Islet precursor cell (in vitro differentiated cells): ENCODE measurements around the gene TUBGCP3.

Experiments used
- DNase-seq: peaks from one replicate; pipeline ENCODE4 v3.0.0-alpha.2; 2018

Gene TUBGCP3

DNA sequence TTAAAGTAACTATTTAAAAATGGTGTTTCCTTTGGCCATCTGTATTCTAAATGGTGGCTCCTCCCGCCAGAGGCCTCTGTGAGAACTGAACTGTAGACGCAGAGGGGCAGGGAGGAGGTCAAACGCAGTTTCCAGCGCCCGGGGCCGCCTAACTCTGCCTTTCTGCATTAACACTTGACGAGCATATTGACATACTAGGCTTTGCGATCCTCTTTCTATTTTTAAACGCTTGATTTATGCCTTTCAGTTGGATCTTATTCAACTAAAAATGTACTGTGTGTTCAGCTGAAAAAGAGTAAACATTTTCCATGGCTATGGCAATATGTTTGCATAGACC lies 137.1 kb downstream of the TUBGCP3 start:
- no peak for DNase-seq

DNA sequence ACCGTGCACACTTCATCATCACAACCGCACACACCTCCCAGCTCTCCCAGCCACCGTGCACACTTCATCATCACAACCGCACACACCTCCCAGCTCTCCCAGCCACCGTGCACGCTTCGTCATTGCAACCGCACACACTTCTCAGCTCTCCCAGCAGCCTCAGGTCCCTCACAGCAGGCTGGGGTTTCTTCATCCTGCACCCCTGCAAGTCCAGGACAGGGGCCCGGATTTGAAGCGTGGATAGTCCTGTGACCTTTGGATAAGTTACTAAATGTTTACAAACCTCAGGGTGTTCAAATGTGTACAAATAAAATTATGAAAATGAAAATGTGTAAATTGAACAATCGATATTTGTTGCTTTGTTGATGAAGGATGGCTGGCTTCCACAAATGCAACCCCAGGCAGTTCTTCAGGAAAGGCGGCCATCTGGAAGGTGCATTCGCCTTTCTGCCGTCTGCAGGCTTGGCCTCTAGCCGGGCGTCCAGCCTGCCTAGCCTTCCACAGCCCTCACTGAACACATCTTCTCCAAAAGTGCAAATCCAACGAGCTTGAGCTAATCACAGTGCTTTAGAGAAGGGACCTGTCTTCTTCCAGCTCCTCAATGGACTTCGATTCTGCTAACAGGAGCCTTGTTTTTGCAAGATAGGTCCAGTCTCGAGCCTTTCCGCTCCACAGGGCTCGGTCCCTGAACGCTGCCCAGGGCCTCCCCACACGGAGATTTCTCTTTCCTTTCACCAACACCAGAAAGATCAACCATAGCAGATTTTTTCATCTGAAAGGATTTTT lies 137.6 kb downstream of the TUBGCP3 start:
- DNase-seq = no peak

DNA sequence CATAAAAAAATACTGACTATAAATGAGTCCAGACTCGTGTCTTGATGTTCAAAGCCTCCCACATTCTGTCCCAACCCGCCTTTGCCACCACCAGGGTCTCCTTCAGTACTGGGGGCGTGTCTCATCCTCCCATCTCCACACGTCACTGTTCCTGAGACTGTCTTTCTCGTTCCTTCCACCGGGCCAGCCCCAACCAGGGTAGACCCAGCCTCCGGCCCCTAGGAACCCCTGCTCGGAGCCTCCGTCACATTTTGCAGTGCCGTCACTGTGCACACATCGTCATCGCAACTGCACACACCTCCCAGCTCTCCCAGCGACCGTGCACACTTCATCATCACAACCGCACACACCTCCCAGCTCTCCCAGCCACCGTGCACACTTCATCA lies 138.4 kb downstream of the TUBGCP3 start:
- peak; percentile 45 for DNase-seq

DNA sequence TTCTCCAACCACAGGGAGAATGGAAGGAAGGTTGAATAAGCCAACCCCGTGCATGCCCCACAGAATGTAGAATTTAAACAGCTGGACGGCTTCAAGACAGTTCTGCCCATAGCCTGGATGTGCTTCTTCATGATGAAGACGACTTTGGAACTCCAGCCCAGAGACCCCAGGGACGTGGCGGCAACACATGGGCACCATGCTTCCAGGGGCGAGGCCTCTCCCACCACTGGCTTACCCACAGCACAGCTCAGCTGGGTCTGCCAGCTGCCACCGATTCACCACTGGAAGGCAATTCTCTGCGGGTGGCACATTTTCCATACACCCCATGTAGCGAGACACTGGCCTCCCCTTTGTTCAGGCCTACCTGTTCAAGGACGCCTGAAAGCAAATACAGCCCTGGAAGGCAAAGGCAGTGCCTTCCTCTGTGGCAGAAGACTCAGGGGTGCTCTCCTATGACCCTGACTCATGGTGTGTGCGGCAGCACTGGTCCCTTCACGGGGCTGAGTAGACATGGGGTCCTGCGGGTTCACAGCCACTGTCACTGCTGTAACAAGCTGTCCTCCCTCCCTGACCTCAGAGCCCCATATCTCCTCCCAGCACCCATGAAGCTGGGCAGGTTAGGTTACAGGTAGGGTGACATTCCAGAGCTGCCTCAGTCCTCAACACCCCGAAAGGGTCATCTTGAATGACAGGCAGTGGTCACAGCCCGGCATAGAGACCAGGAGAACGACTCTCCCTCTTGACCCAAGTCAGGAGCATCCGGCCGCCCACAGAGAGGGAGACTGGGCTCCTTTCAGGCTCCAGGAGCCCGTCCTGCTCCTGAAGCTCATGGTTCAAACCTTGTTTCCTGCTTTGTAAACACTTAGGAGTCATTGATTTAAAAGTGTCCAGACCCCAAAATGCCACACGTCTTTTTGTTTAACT lies 139.1 kb downstream of the TUBGCP3 start:
- DNase-seq = peak; percentile 44

DNA sequence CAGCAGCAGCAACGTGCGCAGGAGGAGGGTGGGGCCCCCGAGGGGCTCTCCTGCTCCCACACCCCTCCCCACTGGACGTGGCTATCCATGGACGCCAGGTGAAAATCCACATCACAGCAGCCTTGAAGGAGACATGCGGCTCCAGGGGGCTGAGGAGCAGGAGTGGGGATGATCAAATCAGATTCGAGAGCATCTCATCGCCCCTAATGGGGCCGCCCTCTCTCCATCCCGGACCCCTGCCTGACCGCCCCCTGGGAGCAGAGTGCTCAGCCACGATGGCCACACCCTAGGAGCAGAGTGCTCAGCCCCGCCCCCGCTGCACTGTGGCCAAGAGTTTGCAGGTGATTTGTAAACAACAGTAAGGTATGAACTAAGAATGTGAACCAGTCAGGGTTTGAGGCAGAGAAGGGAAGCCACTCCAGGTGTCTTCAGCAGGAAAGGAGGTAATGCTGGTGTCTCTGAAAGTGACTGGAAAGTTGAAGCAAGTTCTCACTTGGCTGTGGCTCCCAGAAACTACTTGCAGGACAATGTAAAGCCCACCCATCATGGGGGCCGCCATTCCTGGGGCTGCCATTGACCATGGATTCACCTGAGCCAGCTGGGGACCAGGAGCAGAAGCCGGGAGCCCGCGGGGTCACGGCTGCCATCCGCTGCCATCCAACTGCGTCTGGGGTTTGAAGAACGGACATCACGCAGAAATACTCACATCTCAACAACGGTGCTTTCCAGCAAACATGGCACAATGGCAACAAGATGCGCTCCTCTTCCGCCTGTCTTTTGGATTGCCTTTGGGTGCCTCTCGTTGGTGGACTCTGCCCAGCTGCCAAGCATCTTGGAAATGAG lies 140.0 kb downstream of the TUBGCP3 start:
- DNase-seq = peak; percentile 35

DNA sequence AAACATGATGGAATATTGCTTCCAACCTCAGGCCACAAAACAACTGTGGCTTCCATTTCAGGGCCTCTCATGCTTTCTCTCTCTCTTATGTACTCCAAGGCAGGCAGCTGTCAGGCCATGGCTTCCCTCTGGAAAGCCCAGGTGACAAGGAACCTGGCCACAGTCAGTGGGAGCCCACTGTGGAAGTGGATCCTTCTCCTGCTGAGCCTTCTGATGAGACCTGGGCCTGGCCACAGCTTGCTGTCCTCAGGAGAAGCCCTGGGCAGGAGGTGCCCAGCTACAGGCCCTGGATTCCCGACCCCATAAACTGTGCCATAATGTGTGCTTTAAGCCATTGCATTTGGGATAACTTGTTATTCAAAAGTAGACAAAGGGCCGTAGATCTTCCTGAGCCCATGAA lies 140.6 kb downstream of the TUBGCP3 start:
- peak; percentile 40 for DNase-seq

DNA sequence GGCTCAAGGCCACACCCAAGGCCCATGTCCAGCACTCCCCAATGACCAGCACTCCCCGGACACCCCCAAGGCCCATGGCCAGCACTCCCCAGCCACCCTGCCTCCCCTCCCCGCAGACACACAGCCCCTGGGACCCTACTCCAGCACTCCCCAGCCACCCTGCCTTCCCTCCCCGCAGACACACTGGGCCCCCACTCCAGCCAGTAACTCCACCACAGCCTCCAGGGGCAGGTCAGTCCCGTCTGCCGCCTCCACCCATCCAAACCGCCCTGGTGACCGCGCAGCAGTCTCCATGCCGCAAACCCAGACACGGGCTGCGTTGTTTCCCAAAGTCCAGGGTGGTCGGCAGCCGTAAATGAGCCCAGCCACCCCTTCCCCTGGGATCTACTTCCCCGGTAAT lies 141.1 kb downstream of the TUBGCP3 start:
- DNase-seq = peak; percentile 43

DNA sequence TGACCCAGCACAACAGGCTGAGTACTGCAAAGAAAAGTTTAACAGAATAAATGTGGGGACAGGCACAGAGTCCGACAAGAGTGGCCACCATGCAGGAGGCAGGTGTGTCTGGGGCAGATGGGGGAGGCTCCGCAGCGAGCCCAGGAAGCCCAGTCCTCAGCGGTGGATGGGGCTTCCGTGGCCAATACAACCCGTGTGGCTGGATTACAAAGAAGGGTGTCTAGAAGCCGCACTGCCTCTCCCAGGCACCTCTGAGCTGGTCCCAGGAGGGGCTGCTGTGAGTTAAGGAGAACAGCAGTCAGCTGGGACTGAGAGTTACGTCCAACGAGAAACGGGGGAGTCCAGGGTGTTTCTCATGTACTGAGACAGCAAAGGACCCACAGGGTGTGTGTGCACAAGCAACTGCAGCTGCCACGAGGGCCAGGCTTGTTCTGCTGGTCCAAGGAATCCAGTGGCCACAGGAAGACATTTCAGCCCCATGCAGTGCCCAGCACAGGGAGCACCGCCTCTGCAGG lies 141.5 kb downstream of the TUBGCP3 start:
- no peak for DNase-seq

DNA sequence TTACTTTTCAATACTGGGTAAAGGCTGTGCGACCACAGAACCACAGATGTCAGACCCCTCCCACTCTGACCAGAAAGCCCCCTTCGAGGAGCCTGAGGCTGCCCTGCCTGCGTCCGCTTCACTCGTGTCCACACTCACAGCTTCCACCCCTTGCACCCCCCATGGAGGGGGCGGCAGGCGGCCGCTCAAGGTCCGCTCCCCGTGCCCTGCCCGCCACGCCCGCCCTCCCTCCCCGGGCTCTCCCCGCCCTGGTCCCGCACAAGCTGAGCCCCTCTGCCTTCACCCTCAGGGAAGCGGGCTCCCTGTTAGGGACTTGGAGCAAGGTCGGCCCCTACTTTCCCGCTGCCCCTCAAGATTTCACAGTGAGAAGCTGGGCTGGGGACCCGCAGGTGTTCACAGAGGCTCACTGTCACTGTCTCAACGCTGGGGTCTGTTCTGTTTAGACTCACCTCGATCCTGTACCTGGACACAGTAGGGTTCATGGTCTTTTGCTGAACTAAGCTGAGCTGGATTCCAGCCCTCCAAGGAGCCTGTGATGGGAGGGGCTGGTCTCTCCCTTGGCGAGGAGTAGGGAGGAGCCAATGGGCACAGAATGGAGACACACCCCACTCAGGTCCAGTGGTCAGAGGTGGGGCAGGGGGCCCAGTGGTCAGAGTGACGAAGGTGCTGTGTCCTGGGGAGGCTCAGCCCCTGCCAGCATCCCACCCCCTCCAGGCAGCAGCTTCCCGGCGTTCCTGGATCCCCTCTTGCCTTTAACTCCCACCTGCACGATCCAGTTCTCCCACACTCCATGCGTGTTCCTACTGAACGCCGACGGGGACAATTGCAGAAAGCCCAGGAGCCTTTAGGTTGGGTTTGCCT lies 142.3 kb downstream of the TUBGCP3 start:
- peak; percentile 48 for DNase-seq

DNA sequence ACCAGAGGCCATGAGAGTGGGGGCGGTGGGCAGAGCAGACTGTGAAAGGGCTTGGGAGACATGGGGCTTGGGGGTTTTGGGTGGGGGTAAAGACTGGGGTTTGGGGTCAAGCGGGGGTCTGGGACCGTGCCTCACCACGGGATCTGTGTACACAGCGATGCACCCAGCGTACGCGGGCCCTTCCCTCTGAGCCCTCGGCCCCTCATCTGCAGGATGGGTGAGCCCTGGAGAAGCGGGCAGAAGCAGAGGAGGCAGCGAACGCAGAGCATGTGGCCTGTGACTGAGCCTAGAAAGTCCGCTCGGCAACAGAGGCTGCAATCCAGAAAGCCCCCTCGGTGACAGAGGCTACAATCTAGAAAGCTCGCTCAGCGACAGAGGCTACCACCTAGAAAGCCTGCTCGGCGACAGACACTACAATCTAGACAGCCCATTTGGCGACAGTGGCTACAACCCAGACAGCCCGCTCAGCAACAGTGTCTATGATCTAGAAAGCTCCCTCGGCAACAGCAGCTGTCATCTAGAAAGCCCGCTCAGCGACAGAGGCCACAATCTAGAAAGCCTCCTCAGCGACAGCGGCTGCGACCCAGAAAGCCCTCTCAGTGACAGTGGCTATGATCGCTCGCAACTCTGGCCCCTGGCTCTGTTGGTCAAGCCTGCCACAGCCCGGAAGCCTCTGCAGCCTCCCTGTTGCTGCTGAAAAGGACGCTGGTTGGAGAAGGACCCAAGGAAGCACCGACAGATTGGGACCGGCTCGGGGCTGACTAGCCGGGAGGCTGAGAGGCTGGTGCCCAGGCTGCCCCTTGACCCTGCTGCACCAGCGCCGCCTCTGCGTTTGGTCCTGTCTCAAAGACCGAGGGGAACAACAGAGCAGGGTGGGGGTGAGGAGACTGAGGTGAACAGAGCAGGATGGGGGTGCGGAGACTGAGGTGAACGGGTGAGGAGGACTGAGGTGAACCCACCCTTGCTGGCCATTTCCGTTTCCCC lies 143.2 kb downstream of the TUBGCP3 start:
- DNase-seq = peak; percentile 39

DNA sequence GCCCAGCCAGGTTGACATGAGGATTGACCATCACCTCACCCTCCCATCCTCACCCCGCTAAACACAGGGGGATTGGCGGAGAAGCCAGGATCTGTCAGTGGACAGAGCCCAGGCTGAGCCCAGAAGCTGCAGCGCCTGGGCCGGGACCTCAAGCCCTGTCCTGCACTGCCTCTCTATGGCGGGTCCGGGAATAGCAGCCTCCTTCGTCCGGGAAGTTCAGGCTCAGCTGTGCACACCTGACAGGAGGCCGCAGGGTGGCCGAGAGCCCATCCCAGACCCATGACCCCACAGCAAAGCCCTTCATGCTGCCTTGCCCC lies 144.0 kb downstream of the TUBGCP3 start:
- peak; percentile 91 for DNase-seq

DNA sequence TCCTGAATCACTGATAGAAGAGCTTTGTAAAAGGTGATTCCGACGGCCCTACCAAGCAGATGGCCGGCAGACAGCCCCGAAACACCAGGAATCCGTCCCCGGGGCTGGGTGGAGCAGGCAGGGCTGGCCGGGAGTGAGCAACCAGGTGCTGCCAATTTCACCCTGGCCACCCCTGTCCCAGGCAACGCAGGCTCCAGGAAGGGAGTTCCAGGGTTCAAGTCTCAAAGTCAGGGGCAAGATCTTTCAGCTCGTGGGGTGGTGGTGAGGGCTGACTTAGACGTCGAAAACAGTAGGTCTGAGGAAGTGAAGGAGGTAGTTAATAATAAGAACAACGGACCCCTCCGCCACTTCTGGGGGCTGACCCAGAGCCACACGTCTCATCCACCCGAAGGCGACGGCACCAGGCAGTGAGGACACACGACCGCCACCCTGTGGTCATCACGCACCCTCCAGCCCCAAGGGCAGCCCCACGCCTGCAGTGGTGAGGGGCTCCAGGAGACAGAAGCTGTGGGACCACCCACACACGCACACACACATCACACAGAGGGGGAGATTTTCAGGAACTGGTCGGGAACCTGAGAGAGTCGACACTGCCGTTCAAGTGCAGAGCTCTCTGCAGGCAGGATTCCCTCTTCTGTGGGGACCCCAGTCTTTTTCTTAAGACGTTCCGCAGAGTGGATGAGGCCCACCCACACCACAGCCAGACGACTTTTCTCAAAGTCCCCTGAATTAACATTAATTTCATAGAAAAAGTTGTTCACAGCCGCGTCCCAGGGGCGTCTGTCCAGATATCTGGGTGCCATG lies 144.6 kb downstream of the TUBGCP3 start:
- peak; percentile 58 for DNase-seq

DNA sequence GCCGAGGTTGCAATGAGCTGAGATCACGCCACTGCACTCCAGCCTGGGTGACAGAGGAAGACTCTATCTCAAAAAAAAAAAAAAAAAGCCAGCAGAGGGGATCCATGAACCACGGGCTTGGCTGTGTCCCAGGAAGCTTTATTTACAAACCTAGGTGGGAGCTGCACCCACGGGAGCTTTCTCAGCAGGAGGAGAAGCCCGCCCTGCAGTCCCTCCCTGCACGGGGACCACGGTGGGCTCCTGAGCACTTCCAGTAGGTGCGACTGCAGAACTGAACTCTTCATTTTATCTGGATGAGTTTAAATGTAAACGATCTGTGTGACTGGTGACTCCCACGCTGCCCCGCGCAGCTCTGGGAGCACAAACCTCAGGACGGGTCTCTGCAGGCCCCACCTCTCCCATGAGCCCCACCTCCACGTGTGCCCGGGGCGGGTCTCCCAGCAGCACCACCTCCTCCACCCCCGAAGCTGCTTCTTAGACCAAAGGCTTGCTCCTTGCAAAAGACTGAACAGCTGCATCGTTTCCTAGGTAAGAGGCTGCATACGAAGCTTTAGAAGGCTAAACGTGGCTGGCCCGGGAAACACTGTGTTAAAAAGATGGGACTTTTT lies 145.4 kb downstream of the TUBGCP3 start:
- DNase-seq = peak; percentile 51

DNA sequence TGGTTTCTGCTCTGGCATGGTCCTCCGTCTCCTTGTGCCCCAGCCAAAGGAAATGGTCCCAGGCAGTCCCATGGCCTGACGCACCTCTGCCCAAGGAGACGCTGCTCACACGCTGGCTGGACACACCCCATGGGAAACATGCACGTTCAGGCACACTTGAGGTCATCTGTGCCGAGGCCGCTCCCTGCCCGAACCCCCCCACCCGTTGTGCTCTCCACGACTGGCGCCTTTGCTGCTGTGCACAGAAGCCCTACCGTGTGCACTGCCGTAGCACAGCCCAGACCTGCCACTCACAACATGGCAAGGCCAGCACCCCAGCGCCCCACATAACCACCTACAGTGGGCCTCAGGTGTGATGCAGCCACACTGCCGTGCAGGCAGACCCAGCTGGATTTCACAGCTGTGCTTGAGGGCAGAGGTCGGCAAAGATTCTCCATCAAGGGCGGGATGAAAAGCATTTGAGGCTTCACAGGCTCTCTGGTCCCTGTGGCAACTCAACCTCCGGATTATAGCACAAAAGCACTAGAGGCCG lies 146.1 kb downstream of the TUBGCP3 start:
- peak; percentile 35 for DNase-seq

DNA sequence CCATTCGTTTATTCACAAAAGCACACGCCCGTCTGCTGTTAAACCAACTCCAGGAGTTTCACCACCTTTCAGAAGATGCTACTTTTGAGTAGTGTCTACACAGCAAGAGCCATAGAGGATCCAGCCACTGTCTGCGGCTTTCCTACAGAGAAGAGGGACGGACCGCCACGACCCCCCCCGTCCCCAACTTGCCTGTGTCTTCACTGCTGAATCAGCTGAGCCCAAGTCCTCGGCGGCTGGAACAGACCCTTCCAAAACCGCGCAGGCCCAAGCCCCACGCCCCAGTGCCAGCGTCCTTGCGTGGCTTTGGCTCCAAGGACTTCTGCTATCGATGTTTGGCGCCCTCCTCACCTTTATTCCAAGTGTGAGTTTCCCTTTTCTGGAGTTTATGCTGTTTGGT lies 146.7 kb downstream of the TUBGCP3 start:
- peak; percentile 40 for DNase-seq

DNA sequence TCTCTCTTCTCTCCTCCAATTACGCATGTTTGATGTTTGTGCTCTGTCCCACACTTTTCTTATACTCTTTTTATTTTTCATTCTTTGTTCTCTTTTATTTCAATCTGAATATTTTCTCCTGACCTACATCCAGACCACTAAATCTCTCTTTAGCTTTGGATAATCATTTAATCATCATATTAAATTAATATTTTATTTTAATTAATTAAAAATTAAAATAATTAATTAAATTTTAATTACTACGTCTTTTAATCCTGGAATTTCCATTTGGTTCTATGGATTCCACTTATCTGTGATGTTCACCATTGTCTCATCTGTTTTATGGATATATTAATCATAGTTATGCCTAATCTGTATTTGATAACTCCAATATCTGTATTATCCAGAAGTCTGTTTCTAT lies 149.4 kb downstream of the TUBGCP3 start:
- no peak for DNase-seq

DNA sequence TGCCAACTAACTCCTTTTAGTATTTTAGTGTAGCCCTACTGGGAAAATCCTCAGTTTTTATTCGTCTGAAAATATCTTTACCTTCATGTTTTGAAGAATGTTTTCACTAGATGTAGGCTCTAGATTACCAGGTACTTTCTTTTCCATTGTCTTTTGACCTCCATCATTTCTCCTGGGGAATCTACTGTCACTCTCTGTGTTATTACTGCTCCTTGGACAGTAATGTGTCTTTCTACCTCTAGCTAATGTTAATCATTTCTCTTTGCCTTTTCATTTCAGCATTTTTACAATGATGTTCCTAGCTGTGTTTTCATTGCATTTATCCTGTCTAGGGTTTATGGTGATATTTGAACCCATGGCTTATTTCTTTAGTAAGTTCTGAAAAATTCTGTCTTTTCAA lies 149.9 kb downstream of the TUBGCP3 start:
- no peak for DNase-seq

DNA sequence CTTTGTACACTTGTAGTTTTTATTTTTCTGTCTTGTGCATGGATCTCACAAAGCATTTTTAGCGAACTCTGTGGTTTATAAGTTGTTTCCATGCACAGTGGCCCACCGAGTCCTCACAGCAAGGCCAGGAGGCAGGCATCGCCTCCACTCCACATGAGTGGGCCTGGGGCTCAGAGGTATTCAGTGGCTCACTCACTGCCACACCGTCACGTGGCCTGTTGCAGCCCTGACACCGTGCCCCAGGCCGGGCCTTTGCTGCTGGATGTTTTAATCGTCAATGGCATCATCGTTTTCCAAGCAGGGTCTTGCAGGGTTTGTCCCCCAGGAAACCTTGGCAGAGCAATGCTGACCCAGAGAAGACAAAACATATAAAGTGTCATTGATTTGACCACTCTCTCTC lies 152.0 kb downstream of the TUBGCP3 start:
- peak; percentile 22 for DNase-seq
